H7 (cell line): ENCODE measurements around the gene KLHL17. TPM values are rescaled to one million over a fixed set of nuclear protein-coding genes. Genes with fewer than 3 reads are reported as not detected.
"Not testable (repeated sequence)": the region's sequence is repeated elsewhere in the genome, so short reads cannot be mapped to it uniquely, and the experiment has no call there.

Source experiments
- DNase-seq: peaks from one replicate; pipeline ENCODE4 v3.0.0; 2012
- H3K27me3 ChIP-seq: 2 replicates; pipeline ENCODE4 v1.6.0; 2011; ENCODE audit warnings: mild to moderate bottlenecking, low read length; ENCODE audit not compliant: control insufficient read depth, insufficient read depth
- H3K36me3 ChIP-seq: replicated peaks from 2 replicates; pipeline ENCODE4 v1.5.1; 2011; ENCODE audit warnings: low read length; ENCODE audit not compliant: control insufficient read depth, insufficient read depth
- H3K4me3 ChIP-seq: 2 replicates; pipeline ENCODE4 v1.5.1; 2011; ENCODE audit warnings: low read depth, mild to moderate bottlenecking, control low read depth, low read length, moderate library complexity; ENCODE audit not compliant: insufficient read depth
- total RNA-seq: library from RNA; depleted of rRNA; stranded (reverse); fragments of >200 nt; shearing (Covaris generic); gene quantifications from 2 replicates; pipeline ENCODE4 v1.2.3, GENCODE V29; 2014

The KLHL17 gene
- total RNA-seq, 1 experiment from 2014 or later, result 50.8 TPM

DNA sequence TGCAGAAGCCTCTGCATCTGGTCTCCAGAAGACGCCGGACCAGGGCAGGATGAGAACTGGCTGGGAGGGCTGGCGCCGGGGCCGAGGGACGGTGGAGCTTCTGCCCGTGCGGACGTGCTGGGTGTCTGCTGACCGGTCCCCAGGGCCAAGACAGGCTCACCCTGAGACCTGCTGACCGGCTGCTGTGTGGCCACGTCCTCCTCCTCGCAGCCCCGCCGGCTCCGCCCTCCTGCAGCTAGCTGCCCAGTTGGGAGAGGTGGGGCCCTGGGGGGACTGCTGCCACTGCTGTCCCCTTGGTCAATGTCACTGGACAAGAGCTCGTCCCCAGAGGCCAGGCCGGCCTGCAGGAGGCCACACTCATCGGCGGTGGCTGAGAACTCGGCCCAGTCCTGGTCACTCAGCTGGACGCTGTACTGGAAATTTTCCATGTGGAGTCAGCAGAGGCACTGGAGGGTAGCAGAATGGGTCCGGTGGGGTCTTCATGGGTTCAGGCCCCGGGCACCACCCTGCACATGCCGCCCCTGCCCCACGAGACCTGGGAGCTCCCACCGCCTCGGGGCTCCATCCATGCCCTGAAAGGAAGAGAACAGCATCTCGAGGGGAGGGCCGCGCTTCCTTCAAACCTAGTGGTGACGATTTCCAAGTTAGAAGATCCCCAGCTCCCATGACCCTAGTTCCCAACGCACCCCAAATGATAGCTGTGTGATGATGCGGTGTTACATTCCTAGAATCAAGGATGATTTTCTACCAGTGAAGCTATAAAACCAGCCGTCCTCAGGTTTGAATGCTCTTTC, 20.4 kb downstream of the KLHL17 start:
- no peak for DNase-seq
- Histone ChIP-seq H3K4me3 (no peak overlapping the region), H3K36me3 (no peaks in the 10 kb centered on the region), H3K27me3 (peaks cover 10% of the 10 kb centered on the region)

- Histone ChIP-seq H3K4me3 (no peak overlapping the region), H3K27me3 (peaks cover 10% of the 10 kb centered on the region), H3K36me3 (no peaks in the 10 kb centered on the region)
- DNase-seq, result no peak
These were observed 21.1 kb downstream of the KLHL17 start for GRCh38 chr1:981491-981954.

- peaks cover 10% of the 10 kb centered on the region for H3K27me3 ChIP-seq
- DNase-seq, result no peak
- H3K36me3 ChIP-seq, result no peaks in the 10 kb centered on the region
- H3K4me3 ChIP-seq, result no peak within 1 kb of the TSS
These were observed 21.7 kb downstream of the KLHL17 start, which contains the start of gene PERM1 for GRCh38 chr1:981955-982558. Gene PERM1 (minus strand): TSS chr1:982093. CDS start chr1:981029, 1,064 bp downstream.

- no peak for DNase-seq
- H3K4me3 ChIP-seq, result no peak overlapping the region
- H3K27me3 ChIP-seq, result peaks cover 10% of the 10 kb centered on the region
- H3K36me3 ChIP-seq, result no peaks in the 10 kb centered on the region
These were observed 22.5 kb downstream of the KLHL17 start for GRCh38 chr1:982765-983436.

DNA sequence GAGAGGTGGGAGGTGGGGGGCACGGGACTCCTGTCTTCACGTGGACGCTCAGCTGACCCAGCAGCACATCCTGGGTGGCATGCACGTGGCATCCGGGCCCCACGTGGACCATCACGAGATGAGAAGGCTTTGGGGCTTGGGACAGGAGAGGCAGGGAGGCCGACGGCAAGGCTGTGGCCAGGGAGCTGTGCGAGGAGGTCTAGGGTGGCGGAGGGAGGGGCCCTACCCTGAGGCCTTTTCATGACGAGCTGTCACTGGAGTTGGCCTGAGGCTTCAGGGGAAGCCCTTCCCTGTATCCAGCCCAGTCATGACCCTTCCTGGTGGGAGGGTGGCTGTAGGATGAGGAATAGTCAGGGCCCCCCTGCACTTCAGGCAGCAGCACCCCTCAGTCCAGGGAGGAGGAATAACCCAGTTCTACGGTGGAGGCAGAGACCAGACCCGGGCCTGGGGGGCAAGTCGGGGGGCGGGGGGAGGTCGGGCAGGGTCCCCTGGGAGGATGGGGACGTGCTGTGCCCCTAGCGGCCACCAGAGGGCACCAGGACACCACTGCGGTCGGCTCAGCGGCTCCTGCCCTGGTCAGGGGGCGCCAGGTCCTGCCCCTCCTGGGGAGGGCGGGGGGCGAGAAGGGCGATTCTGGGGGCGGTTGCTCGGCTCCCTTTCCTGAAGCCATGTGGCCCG, 23.6 kb downstream of the KLHL17 start:
- Histone ChIP-seq H3K27me3 (peaks cover 10% of the 10 kb centered on the region), H3K36me3 (no peaks in the 10 kb centered on the region), H3K4me3 (no peak overlapping the region)
- peak; percentile 99 for DNase-seq

GRCh38 chr1:984476-984814, 24.1 kb downstream of the KLHL17 start:
- H3K36me3 ChIP-seq, result no peaks in the 10 kb centered on the region
- no peak for DNase-seq
- no peak overlapping the region for H3K4me3 ChIP-seq
- H3K27me3 ChIP-seq, result peaks cover 10% of the 10 kb centered on the region

DNA sequence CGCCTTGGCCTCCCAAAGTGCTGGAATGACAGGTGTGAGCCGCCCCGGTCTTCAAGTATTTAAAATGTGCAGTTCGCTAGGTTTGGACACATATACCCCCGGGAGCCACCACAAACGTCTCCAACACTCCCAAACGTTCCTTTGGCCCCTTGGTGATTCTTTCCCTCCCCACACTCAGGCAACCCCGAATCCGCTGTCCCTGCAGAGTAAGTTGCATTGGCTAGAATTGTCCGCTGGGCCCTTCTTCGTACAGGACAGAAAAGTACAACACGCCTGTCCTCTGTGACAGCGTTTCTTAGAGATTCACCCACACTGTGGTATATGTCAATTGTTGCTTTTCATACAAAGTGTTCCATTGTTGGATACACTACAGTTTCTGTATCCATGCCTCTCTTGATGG, 24.7 kb downstream of the KLHL17 start:
- H3K27me3 ChIP-seq, result peaks cover 12% of the 10 kb centered on the region
- H3K4me3 ChIP-seq, result no peak overlapping the region
- no peak for DNase-seq
- no peaks in the 10 kb centered on the region for H3K36me3 ChIP-seq

DNA sequence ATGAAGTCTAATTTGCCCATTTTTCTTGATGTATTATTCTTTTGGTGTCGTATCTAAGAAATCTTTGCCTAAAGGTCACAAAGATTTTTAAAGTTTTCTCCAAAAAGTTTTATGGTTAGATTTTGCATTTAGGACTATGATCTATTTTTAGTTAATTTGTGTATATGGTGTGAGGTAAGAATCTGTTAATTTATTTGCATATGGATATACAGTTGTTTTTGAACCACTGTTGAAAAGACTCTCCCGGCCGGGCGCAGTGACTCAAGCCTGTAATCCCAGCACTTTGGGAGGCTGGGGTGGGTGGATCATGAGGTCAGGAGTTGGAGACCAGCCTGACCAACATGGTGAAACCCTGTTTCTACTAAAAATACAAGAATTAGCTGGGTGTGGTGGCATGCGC, 27.7 kb downstream of the KLHL17 start:
- H3K4me3 ChIP-seq, H3K36me3 ChIP-seq, DNase-seq: not testable (repeated sequence)
- peaks cover 11% of the 10 kb centered on the region for H3K27me3 ChIP-seq

- H3K27me3 ChIP-seq, result peaks cover 14% of the 10 kb centered on the region
- H3K36me3 ChIP-seq, DNase-seq, H3K4me3 ChIP-seq: not testable (repeated sequence)
These were observed 30.9 kb downstream of the KLHL17 start for GRCh38 chr1:991275-991674.

DNA sequence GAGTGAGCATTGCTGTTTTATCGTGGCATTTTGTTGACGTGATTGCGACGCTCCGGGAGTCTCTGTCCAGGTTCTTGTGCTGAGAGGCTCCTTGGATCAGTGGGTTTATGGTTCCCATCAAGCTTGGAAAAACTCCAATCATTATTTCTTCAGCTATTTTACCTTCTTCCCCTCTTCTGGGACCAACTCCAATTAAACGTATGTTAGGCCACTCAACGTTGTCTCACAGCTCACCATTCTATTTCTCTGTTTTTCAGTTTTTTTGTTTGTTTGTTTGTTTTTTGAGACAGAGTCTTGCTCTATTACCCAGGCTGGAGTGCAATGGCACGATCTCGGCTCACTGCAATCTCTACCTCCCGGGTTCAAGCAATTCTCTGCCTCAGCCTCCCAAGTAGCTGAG, 31.5 kb downstream of the KLHL17 start:
- Histone ChIP-seq H3K4me3 (no peak overlapping the region), H3K27me3 (peaks cover 17% of the 10 kb centered on the region)

GRCh38 chr1:992362-992761, 32.0 kb downstream of the KLHL17 start:
- H3K36me3 ChIP-seq, result no peaks in the 10 kb centered on the region
- H3K27me3 ChIP-seq, result peaks cover 22% of the 10 kb centered on the region
- no peak overlapping the region for H3K4me3 ChIP-seq
- no peak for DNase-seq

More for the DNA sequence above, 31.5 kb downstream of the KLHL17 start:
- H3K36me3 ChIP-seq, result no peaks in the 10 kb centered on the region
- no peak for DNase-seq

DNA sequence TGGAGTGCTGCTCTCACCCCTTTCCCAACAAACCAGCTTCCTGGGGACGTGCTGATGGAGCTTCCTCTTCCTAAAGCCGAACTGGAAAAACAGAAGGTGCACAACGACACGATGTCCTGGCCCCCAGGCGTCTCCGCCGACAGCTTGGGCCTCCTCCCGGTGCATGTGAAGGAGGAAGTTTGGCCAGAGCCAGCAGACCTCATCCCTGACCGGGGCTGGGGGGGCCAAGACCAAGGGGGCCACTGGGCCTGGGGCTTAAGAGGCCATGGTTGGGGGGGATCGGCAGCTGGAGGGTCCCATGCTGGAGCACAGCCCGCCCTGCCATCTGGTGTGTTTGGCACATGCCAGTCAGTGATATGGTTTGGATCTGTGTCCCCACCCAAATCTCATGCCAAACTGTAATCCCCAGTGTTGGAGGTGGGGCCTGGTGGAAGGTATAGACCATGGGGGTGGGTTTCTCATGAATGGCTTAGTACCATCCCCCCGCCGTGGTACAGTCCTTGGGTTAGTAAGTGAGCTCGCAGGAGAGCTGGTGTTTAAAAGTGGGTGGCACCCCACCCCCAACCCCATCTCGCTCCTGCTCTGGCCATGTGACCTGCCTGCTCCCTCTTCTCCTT, 33.1 kb downstream of the KLHL17 start:
- H3K36me3 ChIP-seq, result no peaks in the 10 kb centered on the region
- no peak overlapping the region for H3K4me3 ChIP-seq
- peak; percentile 35 for DNase-seq
- peaks cover 33% of the 10 kb centered on the region for H3K27me3 ChIP-seq

DNA sequence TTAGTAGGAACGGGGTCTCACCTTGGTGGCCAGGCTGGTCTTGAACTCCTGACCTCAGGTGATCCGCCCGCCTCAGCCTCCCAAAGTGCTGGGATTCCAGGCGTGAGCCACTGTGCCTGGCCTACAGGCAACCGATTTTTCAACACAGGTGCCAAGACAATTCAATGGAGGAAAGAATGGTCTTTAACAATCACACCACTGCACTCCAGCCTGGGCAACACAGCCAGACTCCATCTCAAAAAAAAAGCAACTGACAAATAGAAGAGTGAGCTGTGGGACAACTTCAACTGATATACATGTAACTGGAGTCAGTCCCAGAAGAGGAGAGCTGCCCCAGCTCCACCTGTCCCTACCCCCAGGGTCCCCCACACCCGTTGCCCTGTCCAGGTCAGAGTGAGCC, 34.2 kb downstream of the KLHL17 start:
- H3K27me3 ChIP-seq, result peaks cover 42% of the 10 kb centered on the region
- H3K36me3 ChIP-seq, H3K4me3 ChIP-seq: not testable (repeated sequence)
- DNase-seq, result peak; percentile 30
